HCT116 (cell line): Measurements from ENCODE around the gene PBX1. TPM values are rescaled to one million over a fixed set of nuclear protein-coding genes. Genes with fewer than 3 reads are reported as not detected.

Experiments used
- ATAC-seq: fragments of 200-7000 bp; cut with Tn5 transposase; 2 replicates; pipeline ENCODE4 v1.9.1; 2020; ENCODE audit warnings: mild to moderate bottlenecking, moderate library complexity
- BruUV-seq: library from RNA; stranded (reverse); fragments of 400-500 nt; replicated peaks from 2 replicates; lab custom pipeline; 2021; lab: Mats Ljungman, UMichigan
- CTCF ChIA-PET: fragments of 300-600 bp; sonication (Branson Sonifier 250); formaldehyde crosslinking; loops from one replicate; lab custom pipeline; 2021; ENCODE audit warnings: antibody characterized with exemption; lab: Charles Lee
- POLR2A ChIA-PET: fragments of 300-600, 350-600 bp; sonication (Branson Sonifier 250); formaldehyde crosslinking; loops from one replicate; lab custom pipeline; 2021; ENCODE audit warnings: antibody characterized with exemption; lab: Charles Lee
- RAD21 ChIA-PET, 2 experiments: fragments of 300-600 bp; sonication (Branson Sonifier 250); formaldehyde crosslinking; loops; one replicate each; lab custom pipeline; 2023; ENCODE audit warnings: low total read pairs in 2 of 2; ENCODE audit not compliant: uncharacterized antibody in 2 of 2, unreplicated experiment in 2 of 2, low non-redundant PET in 1 of 2; lab: Charles Lee
- DNase-seq: peaks from one replicate; pipeline ENCODE4 v3.0.0-alpha.2; 2010; ENCODE audit warnings: low read depth, low spot score
- H2AFZ ChIP-seq: fragments of 200-600 bp; shearing (Covaris generic), sonication (generic); 2 replicates; pipeline ENCODE4 v1.6.1; 2017; ENCODE audit warnings: low read depth, mixed run types, mixed read lengths, antibody characterized with exemption, low read length; ENCODE audit not compliant: poor library complexity, severe bottlenecking
- H3K27ac ChIP-seq: 2 replicates; pipeline ENCODE4 v1.5.1; 2012; ENCODE audit warnings: low read depth, low read length
- H3K27me3 ChIP-seq: fragments of 200-600 bp; sonication (generic); 2 replicates; pipeline ENCODE4 v1.6.1; 2016; ENCODE audit warnings: mixed run types, low read length, mixed read lengths; ENCODE audit not compliant: insufficient read depth
- H3K36me3 ChIP-seq, 2 experiments: fragments of 200-500 bp in 1 of 2; fragments of 200-600 bp in 1 of 2; sonication (Bioruptor generic) in 1 of 2; sonication (generic) in 1 of 2; 2 replicates each; pipeline versions ENCODE4 v1.5.1 to v1.6.1; 2014 to 2016; ENCODE audit warnings: low read length in 2 of 2, inconsistent platforms in 1 of 2, mixed read lengths in 1 of 2, mixed run types in 1 of 2; ENCODE audit not compliant: insufficient read depth in 2 of 2, control insufficient read depth in 1 of 2
- H3K4me1 ChIP-seq, 2 experiments: fragments of 200-600 bp in 1 of 2; sonication (generic) in 1 of 2; 2 replicates each; pipeline versions ENCODE4 v1.5.1 to v1.6.1; 2012 to 2017; ENCODE audit warnings: low read length in 2 of 2, inconsistent platforms in 1 of 2, mild to moderate bottlenecking in 1 of 2, mixed read lengths in 1 of 2, mixed run types in 1 of 2, moderate library complexity in 1 of 2; ENCODE audit not compliant: insufficient read depth in 2 of 2, control insufficient read depth in 1 of 2
- H3K4me2 ChIP-seq: fragments of 200-600 bp; sonication (generic); 2 replicates; pipeline ENCODE4 v1.6.1; 2017; ENCODE audit warnings: mixed run types, low read length, mixed read lengths
- H3K4me3 ChIP-seq, 2 experiments: fragments of 200-600 bp in 1 of 2; sonication (generic) in 1 of 2; replicated peaks in 1 of 2; 2 replicates each; pipeline ENCODE4 v1.5.1; 2011 to 2016; ENCODE audit warnings: low read length in 2 of 2, control low read depth in 1 of 2, low read depth in 1 of 2, mild to moderate bottlenecking in 1 of 2, mixed read lengths in 1 of 2, mixed run types in 1 of 2
- H3K79me2 ChIP-seq: fragments of 200-600 bp; sonication (generic); 2 replicates; pipeline ENCODE4 v1.6.1; 2017; ENCODE audit warnings: mild to moderate bottlenecking, mixed run types, low read length, moderate library complexity, mixed read lengths; ENCODE audit not compliant: insufficient read depth
- H3K9ac ChIP-seq: fragments of 200-600 bp; sonication (generic); 2 replicates; pipeline ENCODE4 v1.6.1; 2016; ENCODE audit warnings: low read length, mixed read lengths
- H3K9me2 ChIP-seq: fragments of 200-600 bp; sonication (generic), shearing (Covaris generic); 2 replicates; pipeline ENCODE4 v1.6.1; 2017; ENCODE audit warnings: mixed run types, mild to moderate bottlenecking, moderate library complexity; ENCODE audit not compliant: insufficient read depth
- H3K9me3 ChIP-seq, 2 experiments: fragments of 200-500 bp in 1 of 2; fragments of 200-600 bp in 1 of 2; sonication (Bioruptor generic) in 1 of 2; sonication (generic) in 1 of 2; 2 replicates each; pipeline ENCODE4 v1.6.1; 2014 to 2017; ENCODE audit warnings: low read length in 2 of 2, mixed read lengths in 2 of 2, inconsistent platforms in 1 of 2, low read depth in 1 of 2, mild to moderate bottlenecking in 1 of 2, mixed run types in 1 of 2, moderate library complexity in 1 of 2; ENCODE audit not compliant: control insufficient read depth in 1 of 2, insufficient read depth in 1 of 2
- H4K20me1 ChIP-seq: fragments of 200-600 bp; sonication (generic), shearing (Covaris generic); 2 replicates; pipeline ENCODE4 v1.6.1; 2017; ENCODE audit warnings: mixed run types, mild to moderate bottlenecking, moderate library complexity; ENCODE audit not compliant: insufficient read depth
- ATF3 ChIP-seq: IDR thresholded peaks from 2 replicates; pipeline ENCODE4 v1.6.1; 2012
- CBX3 ChIP-seq: IDR thresholded peaks from 2 replicates; pipeline ENCODE4 v1.6.1; 2012; ENCODE audit warnings: low read depth
- EGR1 ChIP-seq: IDR thresholded peaks from 2 replicates; pipeline ENCODE4 v1.6.1; 2012; ENCODE audit warnings: low read depth
- ELF1 ChIP-seq: IDR thresholded peaks from 2 replicates; pipeline ENCODE4 v1.6.1; 2012; ENCODE audit warnings: low read depth, borderline replicate concordance
- EZH2 ChIP-seq: fragments of 200-600 bp; sonication (generic); IDR thresholded peaks from 2 replicates; pipeline ENCODE4 v1.6.1; 2017; ENCODE audit warnings: antibody characterized with exemption, mixed run types
- EZH2phosphoT487 ChIP-seq: fragments of 200-600 bp; IDR thresholded peaks from 2 replicates; pipeline ENCODE4 v1.6.1; 2018; ENCODE audit warnings: antibody characterized with exemption, borderline replicate concordance
- FOSL1 ChIP-seq: IDR thresholded peaks from 2 replicates; pipeline ENCODE4 v1.6.1; 2012; ENCODE audit warnings: low read depth
- JUND ChIP-seq: IDR thresholded peaks from 2 replicates; pipeline ENCODE4 v1.6.1; 2012
- MAX ChIP-seq: IDR thresholded peaks from 2 replicates; pipeline ENCODE4 v1.6.1; 2012
- POLR2A ChIP-seq: IDR thresholded peaks from 2 replicates; pipeline ENCODE4 v1.7.0; 2011; ENCODE audit warnings: borderline replicate concordance; ENCODE audit not compliant: insufficient read depth, insufficient read length; ENCODE audit errors: extremely low read depth
- POLR2AphosphoS5 ChIP-seq: IDR thresholded peaks from 2 replicates; pipeline ENCODE4 v1.6.1; 2011; ENCODE audit warnings: mild to moderate bottlenecking, low read depth, low read length, moderate library complexity
- SIN3A ChIP-seq: IDR thresholded peaks from 2 replicates; pipeline ENCODE4 v1.6.1; 2012; ENCODE audit warnings: low read depth
- SRF ChIP-seq: IDR thresholded peaks from 2 replicates; pipeline ENCODE4 v1.6.1; 2012; ENCODE audit warnings: low read depth
- ZBTB33 ChIP-seq: IDR thresholded peaks from 2 replicates; pipeline ENCODE4 v1.6.1; 2011; ENCODE audit warnings: mild to moderate bottlenecking, low read length, moderate library complexity; ENCODE audit not compliant: insufficient replicate concordance; ENCODE audit errors: extremely low read depth
- intact Hi-C: fragments of 100-400 bp; cut with micrococcal nuclease; formaldehyde crosslinking; loops from 2 replicates; pipeline ENCODE4 v1.10.0; 2022
- total RNA-seq: library from RNA; stranded (reverse); gene quantifications from one replicate; pipeline ENCODE4 v1.2.1, GENCODE V29; 2021; ENCODE audit not compliant: unreplicated experiment

Gene PBX1
- total RNA-seq, 1 experiment from 2014 or later, result 29.6 TPM

- DNase-seq, result no peak
- H3K27me3 ChIP-seq, result peaks cover 4% of the 10 kb centered on the region
- H3K36me3 ChIP-seq, result no peaks in the 10 kb centered on the region
- no peak overlapping the region for H3K4me2 ChIP-seq
- no peaks in the 10 kb centered on the region for H3K4me1 ChIP-seq
- ChIA-PET RAD21 (no interaction called here), POLR2A (no interaction called here), CTCF (no interaction called here)
- ATAC-seq, result no peak
- H3K79me2 ChIP-seq, result no peaks in the 10 kb centered on the region
- TF ChIP-seq SIN3A (no peak), POLR2AphosphoS5 (no peak), ATF3 (no peak), SRF (no peak), JUND (no peak), MAX (no peak), EGR1 (no peak), ZBTB33 (no peak), EZH2 (no peak), EZH2phosphoT487 (no peak), FOSL1 (no peak), CBX3 (no peak), POLR2A (no peak), ELF1 (no peak)
- no peaks in the 10 kb centered on the region for H3K9me3 ChIP-seq
- no peak overlapping the region for H3K4me3 ChIP-seq
- no TSS peak for BruUV-seq
- no peaks in the 10 kb centered on the region for H3K9me2 ChIP-seq
- intact Hi-C loops, result no loop called here
- H3K9ac ChIP-seq, result no peak overlapping the region
- no peak overlapping the region for H3K27ac ChIP-seq
- H4K20me1 ChIP-seq, result no peaks in the 10 kb centered on the region
- H2AFZ ChIP-seq, result no peak overlapping the region
Measured at GRCh38 chr1:164868990-164869389, 310.0 kb downstream of the PBX1 start.
